ENCODE measurements around the gene JAGN1. TPM values are rescaled to one million over a fixed set of nuclear protein-coding genes. Genes with fewer than 3 reads are reported as not detected.

The JAGN1 gene
- total RNA-seq = 24.8 and 28.1 TPM in 2 replicates

DNA sequence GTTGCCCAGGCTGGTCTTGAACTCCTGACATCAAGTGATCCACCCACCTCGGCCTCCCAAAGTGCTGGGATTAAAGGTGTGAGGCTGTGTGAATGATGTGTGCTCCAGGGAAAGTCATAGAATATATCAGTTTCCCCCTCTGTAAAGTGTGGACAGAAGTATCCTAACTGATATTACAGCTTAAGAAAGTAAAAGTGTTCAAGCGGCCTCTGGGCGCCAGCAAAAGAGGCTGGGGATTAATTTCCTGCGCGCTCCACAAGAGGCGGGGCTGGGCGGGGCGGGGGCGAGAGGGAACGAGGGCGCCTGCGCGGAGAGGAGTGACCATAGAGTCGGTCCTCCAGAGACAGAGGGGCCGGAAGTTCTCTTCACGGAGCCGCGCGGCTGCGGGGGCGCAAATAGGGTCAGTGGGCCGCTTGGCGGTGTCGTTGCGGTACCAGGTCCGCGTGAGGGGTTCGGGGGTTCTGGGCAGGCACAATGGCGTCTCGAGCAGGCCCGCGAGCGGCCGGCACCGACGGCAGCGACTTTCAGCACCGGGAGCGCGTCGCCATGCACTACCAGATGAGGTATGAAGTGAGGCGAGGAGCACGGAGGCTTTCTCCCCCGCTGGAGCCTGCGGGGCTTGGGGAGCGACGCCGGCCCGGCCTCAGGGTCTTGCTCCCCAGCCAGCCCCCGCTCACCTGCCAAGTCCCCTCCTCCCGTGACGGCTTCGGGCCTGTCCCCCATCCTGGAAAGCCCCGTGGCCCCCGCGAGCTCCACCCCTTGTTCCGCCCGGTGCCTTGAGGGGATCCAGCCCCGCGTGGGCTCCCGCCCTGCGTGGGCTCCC lies at the start of gene JAGN1:
JAGN1 (plus strand) TSS at position 362 of the 823 bp plus-strand sequence; CDS start at position 475, 113 bp downstream.

GRCh38 chr3:9843715-9844438 lies 46.5 kb upstream of the JAGN1 start, which contains the start of gene RPUSD3:
RPUSD3 (minus strand) TSS chr3:9844008; CDS start chr3:9843990, 18 bp downstream.

GRCh38 chr3:9879830-9880549 lies 10.4 kb upstream of the JAGN1 start, which contains the start of gene CIDEC:
CIDEC (minus strand) TSS chr3:9880253; CDS start chr3:9878486, 1,767 bp downstream.

GRCh38 chr3:9902372-9903237 lies 12.2 kb downstream of the JAGN1 start, which contains the start of gene IL17RE:
IL17RE (plus strand) TSS chr3:9902848; CDS start chr3:9902933, 85 bp downstream.

GRCh38 chr3:9916734-9917680 lies 26.6 kb downstream of the JAGN1 start, which contains the start of gene IL17RC:
IL17RC (plus strand) TSS chr3:9917098; CDS start chr3:9917316, 218 bp downstream.

GRCh38 chr3:9933561-9934234 lies 43.3 kb downstream of the JAGN1 start, which contains the start of gene CRELD1:
CRELD1 (plus strand) TSS chr3:9933834; CDS start chr3:9934439, 605 bp downstream.

Other genes with a start within 250 kb of the JAGN1 start
- gene MTMR14, start 241.1 kb upstream of the JAGN1 start, total RNA-seq = 23.0 and 38.1 TPM in 2 replicates
- not detected in 2 replicates for gene CPNE9, start 186.8 kb upstream of the JAGN1 start, total RNA-seq
- 10.7 and 14.5 TPM in 2 replicates for gene BRPF1, start 158.9 kb upstream of the JAGN1 start, total RNA-seq
- gene OGG1, start 140.7 kb upstream of the JAGN1 start, total RNA-seq = 13.5 and 21.1 TPM in 2 replicates
- 8.3 and 15.9 TPM in 2 replicates for gene CAMK1, start 120.7 kb upstream of the JAGN1 start, total RNA-seq
- 50.9 and 57.6 TPM in 2 replicates for gene TADA3, start 98.1 kb upstream of the JAGN1 start, total RNA-seq
- 134 and 339 TPM in 2 replicates for gene ARPC4, start 97.5 kb upstream of the JAGN1 start, total RNA-seq
- 6.0 and 10.6 TPM in 2 replicates for gene TTLL3, start 80.3 kb upstream of the JAGN1 start, total RNA-seq
- 24.8 and 32.2 TPM in 2 replicates for gene RPUSD3, start 46.6 kb upstream of the JAGN1 start, total RNA-seq
- not detected in 2 replicates for gene CIDEC, start 10.4 kb upstream of the JAGN1 start, total RNA-seq
- 2.6 and 2.7 TPM in 2 replicates for gene IL17RE, start 12.2 kb downstream of the JAGN1 start, total RNA-seq
- gene IL17RC, start 26.5 kb downstream of the JAGN1 start, total RNA-seq = 23.6 and 46.9 TPM in 2 replicates
- gene CRELD1, start 43.2 kb downstream of the JAGN1 start, total RNA-seq = 19.4 and 30.8 TPM in 2 replicates
- gene PRRT3, start 61.8 kb downstream of the JAGN1 start, total RNA-seq = 0.72 and 1.7 TPM in 2 replicates
- gene EMC3, start 96.2 kb downstream of the JAGN1 start, total RNA-seq = 39.3 and 48.4 TPM in 2 replicates
- gene FANCD2, start 135.8 kb downstream of the JAGN1 start, total RNA-seq = 5.1 and 9.9 TPM in 2 replicates
- gene FANCD2OS, start 217.6 kb downstream of the JAGN1 start, total RNA-seq = not detected in 2 replicates
- gene BRK1, start 225.1 kb downstream of the JAGN1 start, total RNA-seq = 104 and 115 TPM in 2 replicates

Data from tracheal epithelial cell (primary cell).